HG02943 (cell line): ENCODE data around the gene SECTM1.

Experiments
- ATAC-seq: cut with Tn5 transposase; IDR thresholded peaks from one replicate; pipeline ENCODE4 v1.9.1; 2021; ENCODE audit warnings: mild to moderate bottlenecking, low read depth, moderate library complexity; ENCODE audit not compliant: unreplicated experiment

The SECTM1 gene

GRCh38 chr17:82317394-82318168 lies 16.0 kb downstream of the SECTM1 start, which contains the start of gene CD7:
TSS of gene CD7 (minus strand) at chr17:82317608. CDS start at chr17:82317495, 113 bp downstream.
- ATAC-seq: no peak

- ATAC-seq: no peak
These were observed 16.7 kb downstream of the SECTM1 start for GRCh38 chr17:82316651-82317393.

GRCh38 chr17:82315703-82316358 lies 17.7 kb downstream of the SECTM1 start:
- no peak for ATAC-seq

GRCh38 chr17:82314727-82315605 lies 18.6 kb downstream of the SECTM1 start:
- ATAC-seq: no peak

GRCh38 chr17:82314012-82314726 lies 19.4 kb downstream of the SECTM1 start:
- ATAC-seq: no peak

GRCh38 chr17:82313195-82314011 lies 20.2 kb downstream of the SECTM1 start:
- ATAC-seq: no peak

- ATAC-seq: no peak
These were observed 21.6 kb downstream of the SECTM1 start for GRCh38 chr17:82311971-82312370.

GRCh38 chr17:82310877-82311276 lies 22.7 kb downstream of the SECTM1 start:
- no peak for ATAC-seq

GRCh38 chr17:82309656-82310570 lies 23.7 kb downstream of the SECTM1 start:
- ATAC-seq: no peak

GRCh38 chr17:82305727-82306300 lies 27.8 kb downstream of the SECTM1 start:
- ATAC-seq: no peak

- ATAC-seq: no peak
These were observed 28.5 kb downstream of the SECTM1 start for GRCh38 chr17:82304826-82305726.

- ATAC-seq: no peak
These were observed 29.4 kb downstream of the SECTM1 start for GRCh38 chr17:82303944-82304808.

- no peak for ATAC-seq
These were observed 30.3 kb downstream of the SECTM1 start for GRCh38 chr17:82302991-82303943.

GRCh38 chr17:82302568-82302963 lies 31.0 kb downstream of the SECTM1 start:
- ATAC-seq: no peak
